Naive thymus-derived CD4-positive, alpha-beta T cell (primary cell): ENCODE data around the gene LPCAT4. TPM values are rescaled to one million over a fixed set of nuclear protein-coding genes. Genes with fewer than 3 reads are reported as not detected.
"Not testable (repeated sequence)": the region's sequence is repeated elsewhere in the genome, so short reads cannot be mapped to it uniquely, and the experiment has no call there.

ENCODE experiments used
- ATAC-seq: fragments of 150-1000 bp; cut with Tn5 transposase; 2 replicates; pipeline ENCODE4 v1.10.0; 2021; ENCODE audit warnings: mild to moderate bottlenecking, moderate library complexity
- CTCF ChIA-PET: fragments of 350-600 bp; sonication (Branson Sonifier 250); formaldehyde crosslinking; loops from one replicate; lab custom pipeline; 2021; ENCODE audit warnings: antibody characterized with exemption; lab: Charles Lee
- POLR2A ChIA-PET: fragments of 350-600 bp; sonication (Branson Sonifier 250); formaldehyde crosslinking; loops from one replicate; lab custom pipeline; 2021; ENCODE audit warnings: antibody characterized with exemption, inconsistent platforms; lab: Charles Lee
- DNase-seq, 9 donors: peaks; one replicate each; pipeline versions ENCODE4 v3.0.0 to v3.0.0-alpha.2; 2020 to 2022; ENCODE audit warnings: mixed read lengths in 1 of 9
- H3K27ac ChIP-seq: one replicate; pipeline ENCODE4 v1.7.0; 2013; ENCODE audit warnings: mild to moderate bottlenecking, low read depth, low read length, moderate library complexity
- H3K27me3 ChIP-seq, 2 donors: one replicate each; pipeline ENCODE4 v1.7.0; 2013; ENCODE audit warnings: low read length in 2 of 2, mild to moderate bottlenecking in 2 of 2, moderate library complexity in 2 of 2; ENCODE audit not compliant: control insufficient read depth in 2 of 2, insufficient read depth in 2 of 2
- H3K36me3 ChIP-seq, 3 experiments: 1 replicate in 2 of 3; 2 replicates in 1 of 3; pipeline ENCODE4 v1.7.0; 2013; ENCODE audit warnings: low read length in 3 of 3, mild to moderate bottlenecking in 3 of 3, moderate library complexity in 1 of 3; ENCODE audit not compliant: insufficient read depth in 3 of 3, control insufficient read depth in 2 of 3
- H3K4me1 ChIP-seq, 2 donors: one replicate each; pipeline ENCODE4 v1.7.0; 2013; ENCODE audit warnings: low read length in 2 of 2, mild to moderate bottlenecking in 2 of 2, moderate library complexity in 1 of 2; ENCODE audit not compliant: control insufficient read depth in 2 of 2, insufficient read depth in 2 of 2
- H3K4me3 ChIP-seq: 2 replicates; pipeline ENCODE4 v1.7.0; 2013; ENCODE audit warnings: mild to moderate bottlenecking, low read length
- H3K9me3 ChIP-seq, 3 experiments: 1 replicate in 2 of 3; 2 replicates in 1 of 3; pipeline ENCODE4 v1.7.0; 2013; ENCODE audit warnings: low read length in 3 of 3; ENCODE audit not compliant: control insufficient read depth in 2 of 3
- H3K27ac Mint-ChIP-seq, 9 donors: one replicate each; pipeline ENCODE4 v1.8.0; 2020 to 2022; ENCODE audit warnings: mixed read lengths in 9 of 9, mild to moderate bottlenecking in 8 of 9, moderate library complexity in 5 of 9, inconsistent platforms in 2 of 9
- H3K27me3 Mint-ChIP-seq, 5 donors: one replicate each; pipeline ENCODE4 v1.8.0; 2021 to 2022; ENCODE audit warnings: mixed read lengths in 5 of 5, mild to moderate bottlenecking in 1 of 5
- H3K36me3 Mint-ChIP-seq, 5 donors: one replicate each; pipeline ENCODE4 v1.8.0; 2020 to 2022; ENCODE audit warnings: mixed read lengths in 5 of 5, mild to moderate bottlenecking in 3 of 5, inconsistent platforms in 1 of 5
- H3K4me1 Mint-ChIP-seq, 7 donors: one replicate each; pipeline ENCODE4 v1.8.0; 2020 to 2022; ENCODE audit warnings: mixed read lengths in 7 of 7, mild to moderate bottlenecking in 3 of 7, inconsistent platforms in 1 of 7
- H3K4me3 Mint-ChIP-seq, 10 donors: one replicate each; pipeline ENCODE4 v1.8.0; 2020 to 2022; ENCODE audit warnings: mild to moderate bottlenecking in 10 of 10, mixed read lengths in 10 of 10, moderate library complexity in 6 of 10, inconsistent platforms in 2 of 10
- H3K9me3 Mint-ChIP-seq, 11 donors: one replicate each; pipeline ENCODE4 v1.8.0; 2020 to 2022; ENCODE audit warnings: mixed read lengths in 11 of 11, mild to moderate bottlenecking in 4 of 11, inconsistent platforms in 1 of 11, moderate library complexity in 1 of 11
- intact Hi-C, 2 donors: fragments of 100-400 bp; cut with micrococcal nuclease; formaldehyde crosslinking; loops; one replicate each; pipeline ENCODE4 v1.15.1; 2023
- polyA plus RNA-seq, 2 donors: library from polyadenylated mRNA; unstranded; fragments of 300-500 nt; fragmentation: Illumina TruSeq; gene quantifications; one replicate each; pipeline ENCODE4 v1.2.3, GENCODE V29; 2021
- total RNA-seq, 6 experiments: library from RNA in 5 of 6; stranded (reverse) in 5 of 6; gene quantifications; 1 replicate in 5 of 6; 2 replicates in 1 of 6; pipeline ENCODE4 v1.2.3 and lab custom pipeline; 2021 to 2026

Gene LPCAT4
- total and polyA plus RNA-seq, 7 experiments from 2014 or later, result 10.8 to 95.5 (median 46.5) TPM

DNA sequence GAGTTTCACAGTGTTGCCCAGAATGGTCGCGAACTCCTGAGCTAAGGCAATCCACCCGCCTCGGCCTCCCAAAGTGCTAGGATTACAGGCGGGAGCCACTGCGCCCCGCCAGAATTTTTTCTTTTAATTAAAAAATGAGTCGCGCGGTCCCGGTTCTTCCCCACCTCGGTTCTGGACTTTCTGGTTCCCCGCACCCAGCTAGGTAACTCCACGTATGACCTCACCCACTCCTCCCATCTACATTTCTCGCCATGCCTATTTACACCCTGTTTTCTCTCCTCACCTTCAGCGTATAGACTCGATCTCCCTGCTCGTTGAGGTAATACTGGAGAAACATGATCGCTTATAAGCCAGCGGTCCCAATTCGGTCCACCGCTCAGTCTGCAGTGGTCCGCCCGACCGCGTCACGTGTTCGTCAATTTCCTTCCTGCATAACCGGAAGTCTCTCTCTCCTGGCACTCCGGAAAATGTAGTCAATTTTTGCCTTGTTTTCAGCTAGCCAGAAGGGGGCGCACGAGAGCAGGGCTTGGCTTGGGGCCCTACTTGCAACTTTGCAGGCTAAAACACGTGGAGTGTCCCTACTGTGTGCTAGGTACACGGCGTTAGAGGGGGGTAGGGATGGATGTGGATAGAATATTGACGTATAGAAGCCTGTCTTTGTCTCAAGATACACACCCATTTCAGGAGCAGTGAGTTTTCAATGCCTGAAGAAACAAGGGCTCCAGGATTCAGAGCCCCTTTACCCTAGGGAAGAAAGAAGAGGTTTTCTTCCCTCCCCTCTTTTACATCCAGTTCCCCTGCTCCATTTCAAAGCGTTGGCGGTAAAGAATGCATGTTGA, 24.0 kb downstream of the LPCAT4 start, which contains the start of the genes NOP10 and NUTM1:
NOP10 (minus strand) TSS at position 400 of the 839 bp plus-strand sequence; CDS start at position 337, 63 bp downstream.
NUTM1 (plus strand) TSS at position 579 of the 839 bp plus-strand sequence. CDS start 382 bp downstream, outside the sequence.
- Mint-ChIP-seq H3K4me1 (peaks cover 19 to 29% (median 24%) of the 10 kb centered on the region in 7 donors), H3K4me3 (no peak within 1 kb of the TSS), H3K9me3 (no peaks in the 10 kb centered on the region), H3K27ac (peak within 1 kb of the TSS in 8 of 9 donors; percentile 41 to 96 (median 82)), H3K36me3 (peaks cover 4 to 14% (median 11%) of the 10 kb centered on the region in 5 donors), H3K27me3 (no peaks in the 10 kb centered on the region)
- H3K27ac ChIP-seq, result peak within 1 kb of the TSS; percentile 91
- H3K27me3 ChIP-seq, result no peaks in the 10 kb centered on the region
- H3K4me1 ChIP-seq, result peaks cover 9 to 13% of the 10 kb centered on the region in 2 donors
- ATAC-seq, result peak; percentile 95
- peak within 1 kb of the TSS; percentile 98 for H3K4me3 ChIP-seq
- CTCF ChIA-PET, result interaction anchor here (0.6 to 2.2 kb wide), 12 partner anchors 10 to 245 kb away, joined by 3 to 26 read pairs (median 5); partner anchors contain the start of gene LPCAT4
- intact Hi-C loops, result loop anchor here (1.0 to 10.0 kb wide), 8 partner anchors 24 to 245 kb away; partner anchors contain the start of genes LPCAT4 (in 2 of the 2), GOLGA8A (in 1 of the 2), GOLGA8B (in 1 of the 2) and KATNBL1 (in 1 of the 2)
- H3K36me3 ChIP-seq, result peaks cover 0 to 15% (median 0%) of the 10 kb centered on the region in 3 experiments
- no peaks in the 10 kb centered on the region for H3K9me3 ChIP-seq
- peak; percentile 86 to 96 (median 90) for DNase-seq
- POLR2A ChIA-PET, result interaction anchor here (0.6 to 3.2 kb wide), 14 partner anchors 9 to 245 kb away, joined by 3 to 24 read pairs (median 4); partner anchors contain the start of genes EMC4, GOLGA8B and LPCAT4

DNA sequence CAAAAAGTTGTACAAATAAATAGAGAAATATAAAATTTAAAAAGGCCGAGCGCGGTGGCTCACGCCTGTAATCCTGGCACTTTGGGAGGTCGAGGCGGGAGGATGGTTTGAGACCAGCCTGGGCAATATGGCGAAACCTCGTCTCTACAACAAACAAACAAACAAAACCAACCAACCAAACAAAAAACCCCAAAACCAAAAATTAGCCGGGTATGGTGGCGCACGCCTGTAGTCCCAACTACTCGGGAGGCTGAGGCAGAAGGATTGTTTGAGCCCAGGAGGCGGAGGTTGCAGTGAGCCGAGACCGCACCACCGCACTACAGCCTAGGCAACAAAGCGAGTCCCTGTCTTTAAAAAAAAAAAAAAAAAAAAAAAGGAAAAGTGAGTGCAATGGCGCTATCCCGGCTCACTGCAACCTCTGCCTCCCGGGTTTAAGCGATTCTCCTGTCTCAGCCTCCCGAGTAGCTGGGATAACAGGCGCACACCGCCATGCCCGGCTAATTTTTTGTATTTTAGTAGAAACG, 24.7 kb downstream of the LPCAT4 start:
- intact Hi-C loops, result loop anchor here (2.0 to 10.0 kb wide), 2 partner anchors 93 to 131 kb away; partner anchors contain the start of genes GOLGA8A (in 1 of the 2) and KATNBL1 (in 1 of the 2)
- not testable (repeated sequence) for H3K27me3 ChIP-seq, H3K9me3 ChIP-seq, ATAC-seq, DNase-seq, H3K4me3 Mint-ChIP-seq, H3K9me3 Mint-ChIP-seq, H3K27me3 Mint-ChIP-seq
- peak overlapping the region; percentile 91 for H3K27ac ChIP-seq
- peak overlapping the region in 8 of 9 donors; percentile 41 to 96 (median 82) for H3K27ac Mint-ChIP-seq
- H3K4me3 ChIP-seq, result peak overlapping the region; percentile 98
- ChIA-PET POLR2A (interaction anchor here (0.6 to 3.2 kb wide), 14 partner anchors 9 to 246 kb away, joined by 3 to 24 read pairs (median 4); partner anchors contain the start of genes GOLGA8B and LPCAT4), CTCF (interaction anchor here (0.6 to 2.2 kb wide), 9 partner anchors 14 to 245 kb away, joined by 3 to 26 read pairs (median 7); partner anchors contain the start of gene LPCAT4)
- peaks cover 19 to 30% (median 24%) of the 10 kb centered on the region in 7 donors for H3K4me1 Mint-ChIP-seq
- peaks cover 4 to 14% (median 11%) of the 10 kb centered on the region in 5 donors for H3K36me3 Mint-ChIP-seq
- H3K4me1 ChIP-seq, result peaks cover 9 to 13% of the 10 kb centered on the region in 2 donors
- peaks cover 0 to 19% (median 0%) of the 10 kb centered on the region in 3 experiments for H3K36me3 ChIP-seq

DNA sequence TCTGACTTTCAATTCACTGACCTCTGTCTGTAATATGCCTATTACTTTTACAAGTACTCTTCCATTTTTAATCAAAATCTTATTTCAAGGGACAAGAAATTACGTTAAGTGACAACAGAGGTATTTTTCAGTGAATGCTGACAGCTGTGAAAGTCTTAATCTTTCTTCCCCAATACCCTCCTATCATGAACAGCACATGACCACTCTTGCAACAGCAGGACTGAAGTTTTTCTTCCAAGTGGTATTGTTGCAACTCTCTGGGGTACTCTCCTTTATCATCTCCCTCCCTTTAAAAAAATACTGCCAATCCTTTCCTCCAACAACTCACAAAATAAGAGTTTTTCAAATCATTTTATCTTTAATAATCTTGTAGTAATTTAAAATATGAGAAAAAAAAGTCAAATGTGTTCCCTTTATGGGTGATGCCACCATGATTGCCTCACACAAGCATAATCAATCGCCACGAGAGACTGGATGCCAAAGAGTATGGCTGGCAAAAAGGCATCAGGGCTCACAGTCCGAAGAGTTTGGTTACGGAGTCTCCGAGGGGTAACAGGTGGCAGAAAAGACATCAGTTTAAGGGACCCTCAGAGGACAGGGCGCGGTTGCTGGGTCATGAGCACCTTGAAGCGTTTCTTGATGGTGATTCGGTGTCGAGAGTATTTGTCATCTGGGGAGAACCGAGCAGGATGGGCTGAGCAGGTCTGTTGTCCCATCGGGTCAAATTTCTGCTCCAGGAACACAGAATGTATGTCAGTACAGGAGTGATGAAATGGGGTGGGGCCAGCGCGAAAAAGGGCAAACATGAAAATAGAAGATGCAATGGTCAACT, 25.4 kb downstream of the LPCAT4 start:
- ChIA-PET CTCF (interaction anchor here (0.7 to 2.0 kb wide), 3 partner anchors 26 to 100 kb away, joined by 4 to 26 read pairs (median 8); partner anchors contain the start of gene LPCAT4), POLR2A (interaction anchor here (0.6 to 1.6 kb wide), 3 partner anchors 13 to 242 kb away, joined by 3 to 12 read pairs (median 3); partner anchors contain the start of gene GOLGA8B)
- Mint-ChIP-seq H3K9me3 (no peaks in the 10 kb centered on the region), H3K27ac (peak overlapping the region in 8 of 9 donors; percentile 41 to 96 (median 82)), H3K4me3 (peak overlapping the region in 2 of 10 donors; percentile 56 to 66), H3K27me3 (no peaks in the 10 kb centered on the region), H3K36me3 (peaks cover 4 to 14% (median 12%) of the 10 kb centered on the region in 5 donors), H3K4me1 (peaks cover 23 to 37% (median 31%) of the 10 kb centered on the region in 7 donors)
- no peak for DNase-seq
- peaks cover 0 to 21% (median 0%) of the 10 kb centered on the region in 3 experiments for H3K36me3 ChIP-seq
- H3K9me3 ChIP-seq, result no peaks in the 10 kb centered on the region
- H3K4me3 ChIP-seq, result peak overlapping the region; percentile 98
- no peak overlapping the region for H3K27ac ChIP-seq
- H3K4me1 ChIP-seq, result peaks cover 11 to 14% of the 10 kb centered on the region in 2 donors
- intact Hi-C loops, result loop anchor here (2.0 to 10.0 kb wide), 2 partner anchors 93 to 131 kb away; partner anchors contain the start of genes GOLGA8A (in 1 of the 2) and KATNBL1 (in 1 of the 2)
- ATAC-seq, result no peak
- no peaks in the 10 kb centered on the region for H3K27me3 ChIP-seq

DNA sequence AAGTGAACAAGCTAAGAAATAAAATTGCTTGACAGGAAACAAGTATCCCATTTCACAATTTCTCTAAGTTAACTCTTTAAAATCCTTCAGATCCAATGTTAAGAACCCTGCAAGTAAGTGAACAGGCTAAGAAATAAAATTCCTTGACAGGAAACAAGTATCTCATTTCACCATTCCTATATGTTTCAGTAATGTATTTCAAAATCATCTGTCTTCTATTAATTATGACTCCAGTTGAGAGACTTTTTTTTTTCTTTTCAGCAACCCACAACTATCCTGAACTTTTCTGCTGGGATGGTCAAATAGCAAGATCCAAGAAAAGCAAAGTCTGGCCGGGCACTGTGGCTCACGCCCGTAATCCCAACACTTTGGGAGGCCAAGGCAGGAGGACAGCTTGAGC, 27.1 kb downstream of the LPCAT4 start:
- Mint-ChIP-seq H3K27me3 (no peaks in the 10 kb centered on the region), H3K27ac (peak overlapping the region in 7 of 9 donors; percentile 2 to 76 (median 58)), H3K4me1 (peaks cover 34 to 52% (median 46%) of the 10 kb centered on the region in 7 donors), H3K9me3 (no peaks in the 10 kb centered on the region), H3K4me3 (peak overlapping the region in 9 of 10 donors; percentile 0 to 68 (median 34)), H3K36me3 (peaks cover 4 to 14% (median 12%) of the 10 kb centered on the region in 5 donors)
- CTCF ChIA-PET, result interaction anchor here (2.3 to 5.3 kb wide), 3 partner anchors 12 to 98 kb away, joined by 6 to 30 read pairs (median 27); partner anchors contain the start of gene LPCAT4
- intact Hi-C loops, result loop anchor here (2.0 to 10.0 kb wide), 6 partner anchors 95 to 647 kb away; partner anchors contain the start of genes AVEN (in 2 of the 2), GOLGA8A (in 1 of the 2), GOLGA8B (in 1 of the 2) and ZNF770 (in 1 of the 2)
- no peak overlapping the region for H3K4me3 ChIP-seq
- no peaks in the 10 kb centered on the region for H3K9me3 ChIP-seq
- POLR2A ChIA-PET, result interaction anchor here (0.7 to 7.8 kb wide), 5 partner anchors 11 to 240 kb away, joined by 3 to 151 read pairs (median 49); partner anchors contain the start of gene LPCAT4
- ATAC-seq (no peak), DNase-seq (no peak)
- H3K27ac ChIP-seq, result no peak overlapping the region
- peaks cover 23 to 28% of the 10 kb centered on the region in 2 donors for H3K4me1 ChIP-seq
- H3K27me3 ChIP-seq, result no peaks in the 10 kb centered on the region
- peaks cover 0 to 21% (median 0%) of the 10 kb centered on the region in 3 experiments for H3K36me3 ChIP-seq

DNA sequence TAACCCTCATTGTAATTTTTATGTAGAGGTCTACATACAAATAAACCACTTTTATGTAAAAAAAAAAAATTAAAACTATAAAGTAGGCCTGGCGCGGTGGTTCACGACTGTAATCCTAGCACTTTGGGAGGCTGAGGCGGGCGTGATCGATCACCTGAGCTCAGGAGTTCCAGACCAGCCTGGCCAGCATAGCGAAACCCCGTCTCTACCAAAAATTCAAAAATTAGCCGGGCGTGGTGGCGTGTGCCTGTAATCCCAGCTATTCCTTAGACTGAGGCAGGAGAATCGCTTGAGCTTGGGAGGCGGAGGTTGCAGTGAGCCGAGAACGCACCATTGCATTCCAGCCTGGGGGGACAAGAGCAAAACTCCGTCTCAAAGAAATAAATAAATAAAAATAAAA, 28.6 kb downstream of the LPCAT4 start:
- ATAC-seq (no peak), DNase-seq (no peak)
- Histone ChIP-seq H3K4me3 (peak overlapping the region; percentile 96), H3K36me3 (peaks cover 0 to 21% (median 0%) of the 10 kb centered on the region in 3 experiments), H3K27me3 (no peaks in the 10 kb centered on the region), H3K9me3 (no peaks in the 10 kb centered on the region), H3K27ac (peak overlapping the region; percentile 92), H3K4me1 (peaks cover 27 to 41% of the 10 kb centered on the region in 2 donors)
- CTCF ChIA-PET, result interaction anchor here (0.6 to 5.3 kb wide), 6 partner anchors 10 to 105 kb away, joined by 3 to 30 read pairs (median 6); partner anchors contain the start of gene LPCAT4
- Mint-ChIP-seq H3K27ac (peak overlapping the region in 5 of 9 donors; percentile 82 to 98 (median 93)), H3K4me1 (peaks cover 34 to 67% (median 57%) of the 10 kb centered on the region in 7 donors), H3K27me3 (no peaks in the 10 kb centered on the region), H3K36me3 (peaks cover 4 to 14% (median 12%) of the 10 kb centered on the region in 5 donors), H3K9me3 (no peaks in the 10 kb centered on the region), H3K4me3 (peak overlapping the region; percentile 17 to 100 (median 98))
- intact Hi-C loops, result loop anchor here (1.0 to 10.0 kb wide), 8 partner anchors 29 to 649 kb away; partner anchors contain the start of genes AVEN (in 2 of the 2), GOLGA8B (in 2 of the 2), EMC7 (in 1 of the 2) and LPCAT4 (in 1 of the 2)
- POLR2A ChIA-PET, result interaction anchor here (0.6 to 7.8 kb wide), 13 partner anchors 9 to 299 kb away, joined by 3 to 151 read pairs (median 7); partner anchors contain the start of genes AVEN, EMC4, EMC7 and GOLGA8B
